ENCODE results near the gene MTA1.

DNA sequence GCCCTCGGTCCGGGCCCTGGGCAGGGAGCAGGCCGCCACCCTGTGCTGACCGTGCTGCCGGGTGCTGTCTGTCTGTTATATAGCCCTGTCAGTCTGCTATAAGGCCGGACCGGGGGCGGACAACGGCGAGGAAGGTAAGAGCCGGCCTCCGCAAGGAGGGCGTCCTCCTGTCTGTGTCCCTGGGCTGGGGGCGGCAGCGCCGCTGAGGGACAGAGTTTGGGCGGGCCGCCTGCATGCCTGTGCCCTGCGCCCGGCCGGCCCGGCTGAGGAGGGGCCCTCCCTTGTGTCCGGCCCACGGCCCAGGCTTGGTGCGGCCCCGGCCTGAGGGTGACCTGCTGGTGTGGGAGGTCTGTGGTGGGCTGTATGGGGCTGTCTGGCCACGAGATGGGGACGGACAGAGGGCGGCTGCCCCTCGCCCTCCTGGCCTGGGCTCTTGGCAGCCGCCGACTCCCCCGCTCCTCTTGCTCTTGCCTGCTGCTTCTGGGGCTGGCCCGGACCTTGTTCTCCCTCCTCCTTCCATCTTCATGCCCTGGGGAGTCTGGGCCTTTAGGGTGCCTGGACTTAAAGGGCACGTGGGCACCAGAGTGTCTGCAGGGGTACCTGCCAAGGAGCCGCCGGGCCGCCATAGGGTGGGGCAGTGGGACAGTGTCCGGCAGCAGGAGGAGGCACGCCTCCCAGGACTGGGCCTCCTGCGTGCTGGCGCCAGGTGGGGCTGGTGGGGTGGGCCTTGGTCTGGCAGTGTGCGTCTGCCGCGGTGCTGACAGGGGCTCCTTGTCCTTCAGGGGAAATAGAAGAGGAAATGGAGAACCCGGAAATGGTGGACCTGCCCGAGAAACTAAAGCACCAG lies 29.9 kb downstream of the MTA1 start:
- TF ChIP-seq, protein P1, sequence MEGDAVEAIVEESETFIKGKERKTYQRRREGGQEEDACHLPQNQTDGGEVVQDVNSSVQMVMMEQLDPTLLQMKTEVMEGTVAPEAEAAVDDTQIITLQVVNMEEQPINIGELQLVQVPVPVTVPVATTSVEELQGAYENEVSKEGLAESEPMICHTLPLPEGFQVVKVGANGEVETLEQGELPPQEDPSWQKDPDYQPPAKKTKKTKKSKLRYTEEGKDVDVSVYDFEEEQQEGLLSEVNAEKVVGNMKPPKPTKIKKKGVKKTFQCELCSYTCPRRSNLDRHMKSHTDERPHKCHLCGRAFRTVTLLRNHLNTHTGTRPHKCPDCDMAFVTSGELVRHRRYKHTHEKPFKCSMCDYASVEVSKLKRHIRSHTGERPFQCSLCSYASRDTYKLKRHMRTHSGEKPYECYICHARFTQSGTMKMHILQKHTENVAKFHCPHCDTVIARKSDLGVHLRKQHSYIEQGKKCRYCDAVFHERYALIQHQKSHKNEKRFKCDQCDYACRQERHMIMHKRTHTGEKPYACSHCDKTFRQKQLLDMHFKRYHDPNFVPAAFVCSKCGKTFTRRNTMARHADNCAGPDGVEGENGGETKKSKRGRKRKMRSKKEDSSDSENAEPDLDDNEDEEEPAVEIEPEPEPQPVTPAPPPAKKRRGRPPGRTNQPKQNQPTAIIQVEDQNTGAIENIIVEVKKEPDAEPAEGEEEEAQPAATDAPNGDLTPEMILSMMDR (IDR thresholded peaks at IDR 0.05): no peak
- TF ChIP-seq POLR2A (IDR thresholded peaks at IDR 0.05): no peak

Measured in Peyer's patch (tissue), 4 donors.